Measurements from ENCODE around the gene TAF6.

The TAF6 gene

DNA sequence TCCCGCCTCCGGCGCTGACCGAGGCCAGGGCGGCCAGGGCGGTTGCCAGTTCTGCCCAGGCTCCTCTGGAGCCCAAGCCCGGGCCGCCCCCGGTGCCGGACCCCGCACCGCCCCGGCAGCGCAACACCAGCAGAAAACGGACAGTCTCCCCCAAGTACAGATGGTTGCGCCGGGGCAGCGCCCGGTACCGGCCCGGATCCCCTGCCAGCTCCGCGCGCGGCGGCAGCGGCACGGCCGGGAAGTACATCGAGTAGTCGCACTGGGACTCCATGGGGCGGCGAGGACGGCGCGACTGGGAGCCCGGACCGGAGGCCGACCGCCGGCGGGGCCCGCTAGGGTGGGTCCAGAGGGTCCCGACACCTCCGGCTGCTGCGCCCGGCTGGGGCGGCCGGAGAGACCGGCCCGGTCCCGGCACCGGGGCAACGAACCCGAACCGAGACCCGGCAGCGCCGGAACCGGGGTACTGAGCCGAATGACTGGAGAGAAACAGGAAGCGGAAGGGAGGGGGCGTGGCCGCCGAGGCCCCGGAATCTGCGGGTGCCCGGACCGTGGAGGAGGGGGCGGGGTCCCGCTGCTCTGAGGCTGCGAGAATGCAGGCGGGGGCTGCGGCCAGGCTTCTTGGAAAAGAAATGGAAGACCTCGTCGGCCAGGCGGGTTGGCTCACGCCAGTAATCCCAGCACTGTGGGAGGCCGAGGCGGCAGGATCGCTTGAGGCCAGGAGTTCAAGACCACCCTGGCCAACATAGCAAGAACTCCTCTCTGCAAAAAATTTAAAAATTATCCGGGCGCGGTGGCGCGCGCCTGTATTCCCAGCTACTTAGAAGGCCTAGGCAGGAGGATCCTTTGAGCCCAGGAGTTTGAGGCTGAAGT lies 39.3 kb upstream of the TAF6 start, which contains the start of gene TRAPPC14:
TSS of gene TRAPPC14 (minus strand) at position 495 of the 870 bp plus-strand sequence. CDS start at position 271, 224 bp downstream.
- Histone ChIP-seq H3K9me3 (no peaks in the 10 kb centered on the region), H3K4me1 (peaks cover 52% of the 10 kb centered on the region), H3K27me3 (no peaks in the 10 kb centered on the region), H3K36me3 (peaks cover 34% of the 10 kb centered on the region), H3K27ac (peak within 1 kb of the TSS; percentile 93), H3K4me2 (peak within 1 kb of the TSS; percentile 97), H3K9ac (peak within 1 kb of the TSS; percentile 94), H4K20me1 (peaks cover 48% of the 10 kb centered on the region), H3K4me3 (peak within 1 kb of the TSS; percentile 100)
- TF ChIP-seq Cebpa-rat (IDR thresholded peaks at IDR 0.05), result no peak

GRCh38 chr7:100157334-100158228 lies 38.4 kb upstream of the TAF6 start:
- peak overlapping the region; percentile 97 for H3K4me2 ChIP-seq

GRCh38 chr7:100157069-100157333 lies 37.8 kb upstream of the TAF6 start:
- peaks cover 56% of the 10 kb centered on the region for H4K20me1 ChIP-seq
- H3K4me1 ChIP-seq, result peaks cover 67% of the 10 kb centered on the region
- H3K9me3 ChIP-seq, result no peaks in the 10 kb centered on the region
- no peaks in the 10 kb centered on the region for H3K27me3 ChIP-seq
- H3K4me2 ChIP-seq, result peak overlapping the region; percentile 97
- TF ChIP-seq Cebpa-rat (IDR thresholded peaks at IDR 0.05), result no peak
- peak overlapping the region; percentile 100 for H3K4me3 ChIP-seq
- peaks cover 46% of the 10 kb centered on the region for H3K36me3 ChIP-seq
- peak overlapping the region; percentile 94 for H3K9ac ChIP-seq
- peak overlapping the region; percentile 93 for H3K27ac ChIP-seq

More at GRCh38 chr7:100157334-100158228, 38.4 kb upstream of the TAF6 start:
- peaks cover 43% of the 10 kb centered on the region for H3K36me3 ChIP-seq
- H4K20me1 ChIP-seq, result peaks cover 54% of the 10 kb centered on the region
- peaks cover 61% of the 10 kb centered on the region for H3K4me1 ChIP-seq
- no peaks in the 10 kb centered on the region for H3K9me3 ChIP-seq
- peak overlapping the region; percentile 94 for H3K9ac ChIP-seq
- H3K4me3 ChIP-seq, result peak overlapping the region; percentile 100
- peak overlapping the region; percentile 93 for H3K27ac ChIP-seq
- H3K27me3 ChIP-seq, result no peaks in the 10 kb centered on the region
- TF ChIP-seq Cebpa-rat (IDR thresholded peaks at IDR 0.05), result no peak

DNA sequence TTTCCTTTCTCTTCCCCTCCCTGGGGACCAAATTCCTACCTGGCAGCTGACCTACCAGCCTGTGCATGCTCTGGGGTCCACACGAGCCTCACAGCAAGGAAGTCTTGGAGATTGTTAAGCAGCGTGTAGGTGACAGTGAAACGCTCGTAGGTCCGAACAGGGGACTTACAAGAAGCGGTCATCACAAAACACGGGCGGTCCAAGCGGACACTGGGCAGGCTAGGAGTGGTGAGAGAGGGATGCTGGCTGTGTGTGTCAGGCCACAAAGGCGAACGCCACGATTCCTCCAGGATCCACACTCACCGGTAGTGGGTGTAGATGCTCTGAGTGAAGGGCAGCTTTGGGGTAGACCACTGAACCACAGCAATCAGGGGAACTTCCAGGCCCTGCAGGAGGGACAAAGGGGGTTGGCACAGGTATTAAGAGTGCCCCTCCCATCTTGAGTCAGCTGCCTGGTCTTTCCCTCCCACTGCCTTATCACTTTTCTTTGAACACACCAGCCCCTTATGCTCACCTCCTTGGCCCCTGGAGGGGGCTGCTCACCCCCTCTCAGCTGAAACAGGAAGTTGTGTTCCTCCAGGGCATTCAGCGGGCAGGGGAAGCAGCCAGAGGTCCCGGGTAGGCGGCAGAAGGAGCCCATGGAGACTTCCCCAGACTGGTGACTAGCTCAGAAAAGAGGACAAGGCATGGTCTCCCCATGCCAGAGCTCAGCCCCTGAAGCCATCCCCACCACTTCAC lies 37.3 kb upstream of the TAF6 start:
- H3K4me2 ChIP-seq, result peak overlapping the region; percentile 97
- peak overlapping the region; percentile 94 for H3K9ac ChIP-seq
- H4K20me1 ChIP-seq, result peaks cover 60% of the 10 kb centered on the region
- H3K9me3 ChIP-seq, result no peaks in the 10 kb centered on the region
- no peaks in the 10 kb centered on the region for H3K27me3 ChIP-seq
- H3K36me3 ChIP-seq, result peaks cover 51% of the 10 kb centered on the region
- H3K4me1 ChIP-seq, result peaks cover 72% of the 10 kb centered on the region
- H3K4me3 ChIP-seq, result peak overlapping the region; percentile 100
- H3K27ac ChIP-seq, result peak overlapping the region; percentile 93
- no peak for TF ChIP-seq Cebpa-rat (IDR thresholded peaks at IDR 0.05)

- Histone ChIP-seq H3K4me1 (peaks cover 73% of the 10 kb centered on the region), H3K9me3 (no peaks in the 10 kb centered on the region), H3K27ac (no peak overlapping the region), H3K4me2 (no peak overlapping the region), H3K4me3 (no peak overlapping the region), H3K9ac (no peak overlapping the region), H3K36me3 (peaks cover 56% of the 10 kb centered on the region), H3K27me3 (no peaks in the 10 kb centered on the region), H4K20me1 (peaks cover 60% of the 10 kb centered on the region)
- no peak for TF ChIP-seq Cebpa-rat (IDR thresholded peaks at IDR 0.05)
Measured at GRCh38 chr7:100155553-100156317, 36.6 kb upstream of the TAF6 start.

GRCh38 chr7:100154651-100155491 lies 35.7 kb upstream of the TAF6 start:
- TF ChIP-seq Cebpa-rat (IDR thresholded peaks at IDR 0.05), result no peak
- no peaks in the 10 kb centered on the region for H3K27me3 ChIP-seq
- no peak overlapping the region for H3K27ac ChIP-seq
- peak overlapping the region; percentile 19; the same call in 1 of the 2 replicates for H3K9ac ChIP-seq
- peaks cover 56% of the 10 kb centered on the region for H3K36me3 ChIP-seq
- H3K4me3 ChIP-seq, result no peak overlapping the region
- peaks cover 82% of the 10 kb centered on the region for H3K4me1 ChIP-seq
- peak overlapping the region; percentile 32; the same call in 1 of the 2 replicates for H3K4me2 ChIP-seq
- peaks cover 60% of the 10 kb centered on the region for H4K20me1 ChIP-seq
- no peaks in the 10 kb centered on the region for H3K9me3 ChIP-seq

- no peak for TF ChIP-seq Cebpa-rat (IDR thresholded peaks at IDR 0.05)
- Histone ChIP-seq H3K4me2 (no peak overlapping the region), H3K9ac (0 out of 2 replicates have a peak overlapping the region, but pooled peaks have one; percentile 19), H3K9me3 (no peaks in the 10 kb centered on the region), H4K20me1 (peaks cover 60% of the 10 kb centered on the region), H3K4me3 (no peak overlapping the region), H3K36me3 (peaks cover 56% of the 10 kb centered on the region), H3K27me3 (no peaks in the 10 kb centered on the region), H3K4me1 (peaks cover 80% of the 10 kb centered on the region), H3K27ac (no peak overlapping the region)
Measured at GRCh38 chr7:100153708-100154535, 34.8 kb upstream of the TAF6 start.
